ENCODE results near the gene RPRML. TPM values are rescaled to one million over a fixed set of nuclear protein-coding genes. Genes with fewer than 3 reads are reported as not detected.
A peak's percentile ranks its signal among the peaks of the same experiment; 100 is the strongest.
"Not testable (repeated sequence)": the region's sequence is repeated elsewhere in the genome, so short reads cannot be mapped to it uniquely, and the experiment has no call there.

Gene RPRML
- total RNA-seq = not detected

- intact Hi-C loops (cut with DNase I) = no loop called here
- DNase-seq (ENCODE audit: low spot score) (peak; percentile 59), ATAC-seq (peak; percentile 17)
These were observed at the start of gene RPRML for GRCh38 chr17:46979147-46979863. RPRML (minus strand) TSS chr17:46979253; CDS start chr17:46979007, 246 bp downstream.

GRCh38 chr17:47016966-47017365, 37.9 kb upstream of the RPRML start:
- intact Hi-C loops (cut with DNase I); ATAC-seq; DNase-seq (ENCODE audit: low spot score): not testable (repeated sequence)

DNA sequence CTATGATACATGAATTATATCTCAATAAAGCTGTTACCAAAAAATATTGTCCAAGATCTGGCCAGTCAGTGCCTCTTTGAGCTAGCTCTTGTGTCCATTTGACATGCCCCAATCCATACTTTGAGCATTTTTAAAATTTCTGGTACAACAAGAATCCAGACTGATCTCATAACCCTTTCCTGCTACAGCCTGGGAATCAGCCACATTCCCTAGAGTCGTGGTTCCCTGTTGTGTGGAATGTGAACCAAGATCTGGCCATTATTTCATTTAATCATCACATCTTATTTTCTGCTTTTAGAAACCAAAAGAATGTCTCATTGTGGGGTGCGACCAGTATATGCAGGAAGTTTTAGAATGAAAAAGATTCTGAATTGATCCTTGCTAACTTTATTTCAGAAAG, 34.3 kb upstream of the RPRML start:
- intact Hi-C loops (cut with DNase I) = no loop called here
- DNase-seq (ENCODE audit: low spot score) (no peak), ATAC-seq (no peak)

DNA sequence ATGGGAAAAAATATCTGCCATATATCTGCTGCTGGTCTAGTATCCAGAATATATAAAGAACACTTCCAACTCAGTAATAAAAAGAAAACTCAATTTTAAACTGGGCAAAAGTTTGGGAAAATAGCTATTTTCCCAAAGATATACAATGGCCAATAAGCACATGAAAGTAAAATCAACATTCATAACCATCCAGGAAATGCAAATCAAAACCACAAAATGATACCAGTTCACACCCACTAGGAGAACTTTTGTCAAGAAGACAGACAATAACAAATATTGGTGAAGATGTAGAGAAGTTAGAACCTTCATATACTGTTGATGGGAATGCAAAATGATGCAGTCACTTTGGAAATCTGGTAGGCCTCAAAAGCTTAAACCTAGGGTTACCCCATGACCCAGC, 33.4 kb upstream of the RPRML start:
- DNase-seq (ENCODE audit: low spot score) = no peak
- intact Hi-C loops (cut with DNase I) = no loop called here

DNA sequence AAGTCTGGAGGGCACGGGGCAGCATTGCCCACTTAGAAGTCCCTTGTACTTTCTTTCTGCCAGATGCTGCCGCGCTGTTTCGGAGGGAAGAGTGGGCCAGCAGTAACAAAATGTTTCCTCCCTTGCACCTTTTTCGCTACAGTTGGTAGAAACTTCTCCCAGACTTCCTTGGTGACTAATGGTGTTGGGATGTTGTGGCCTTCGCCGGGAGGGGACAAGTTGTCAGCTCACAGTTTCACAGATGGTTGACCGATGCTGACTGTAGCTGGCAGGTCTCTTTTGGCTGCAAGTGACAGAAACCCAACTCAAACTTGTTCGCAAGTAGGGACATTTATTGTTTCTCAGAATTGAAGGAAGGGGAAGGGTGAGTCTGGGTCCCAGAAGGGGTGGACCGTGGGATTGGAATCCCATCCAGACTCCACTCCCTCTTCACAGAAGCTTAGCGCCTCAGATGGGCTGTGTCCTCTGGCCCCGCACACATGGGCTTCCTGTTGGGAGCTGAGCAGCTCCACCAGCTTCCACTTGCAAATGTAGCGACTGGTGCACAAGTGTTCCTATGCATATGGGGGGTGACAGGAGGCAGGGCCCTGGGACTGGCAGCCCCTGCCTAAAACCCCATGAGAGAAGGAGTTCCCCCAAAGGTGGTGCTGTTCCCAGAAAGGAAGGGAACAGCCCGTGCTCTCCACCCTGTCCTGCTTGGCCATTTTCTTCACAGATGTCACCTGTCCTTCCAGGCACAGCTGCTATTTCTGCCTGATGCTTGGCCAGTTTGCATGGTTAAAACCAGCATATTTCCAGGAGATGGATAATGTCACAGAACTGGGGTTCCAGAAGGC, 30.9 kb upstream of the RPRML start:
- DNase-seq (ENCODE audit: low spot score) (no peak), ATAC-seq (no peak)
- intact Hi-C loops (cut with DNase I) = no loop called here

More for the DNA sequence above, 33.4 kb upstream of the RPRML start:
- no peak for ATAC-seq

DNA sequence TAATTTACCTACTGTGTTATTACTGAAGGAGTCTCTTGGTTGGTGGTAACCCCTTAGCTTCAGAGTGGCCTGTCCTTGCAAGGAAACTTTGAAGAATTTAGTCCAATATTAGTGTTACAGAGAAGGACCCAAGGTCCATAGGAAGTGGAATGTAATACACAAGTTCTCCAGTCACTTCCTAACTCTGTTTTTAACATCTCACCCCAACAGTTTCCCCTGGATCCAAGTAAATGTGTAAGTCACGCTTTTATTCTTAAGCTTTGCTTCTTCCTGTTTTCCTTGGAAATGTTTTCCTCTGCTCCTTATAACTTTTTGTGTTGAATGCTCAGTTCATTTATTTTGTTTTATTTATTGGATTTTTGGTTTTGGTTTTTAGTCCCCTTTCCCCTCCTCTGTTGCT, 25.9 kb upstream of the RPRML start:
- intact Hi-C loops (cut with DNase I) = no loop called here
- ATAC-seq (no peak), DNase-seq (ENCODE audit: low spot score) (no peak)

GRCh38 chr17:47003864-47004263, 24.8 kb upstream of the RPRML start:
- ATAC-seq; intact Hi-C loops (cut with DNase I); DNase-seq (ENCODE audit: low spot score): not testable (repeated sequence)

DNA sequence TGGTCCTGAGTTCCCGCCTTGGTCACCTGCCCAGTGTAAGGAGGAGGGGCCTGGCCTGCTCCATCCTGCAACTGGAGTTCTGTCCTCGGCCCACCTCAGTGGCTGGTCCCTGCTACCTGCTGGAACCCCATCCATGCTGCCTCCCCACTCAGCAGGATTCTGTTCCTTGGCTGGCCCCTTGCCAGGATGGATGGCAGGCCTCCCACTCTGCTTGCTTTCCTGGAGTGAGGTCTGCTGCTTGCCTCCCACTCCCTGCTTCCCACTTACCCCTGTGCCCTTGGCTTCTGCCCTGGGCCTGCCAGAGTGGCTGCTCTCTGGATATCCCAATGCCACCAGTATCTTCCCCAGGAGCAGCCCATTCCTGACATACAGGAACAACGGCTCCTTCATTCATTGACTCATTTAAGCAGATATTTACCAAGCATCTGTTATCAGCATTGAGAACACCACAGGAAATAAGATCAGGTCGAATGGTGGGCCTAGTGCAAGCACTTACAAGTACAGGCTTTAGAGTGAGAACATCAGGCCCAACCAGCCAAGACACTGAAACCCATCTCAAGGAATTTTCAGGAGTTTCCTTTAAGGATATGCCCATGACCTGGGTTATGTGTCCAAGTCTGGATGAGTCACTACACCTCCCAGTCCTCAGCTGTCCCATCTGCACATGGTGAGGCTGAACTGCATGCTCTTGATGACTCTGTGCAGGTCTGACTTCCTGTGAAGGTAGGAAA, 17.0 kb upstream of the RPRML start:
- DNase-seq (ENCODE audit: low spot score) (no peak), ATAC-seq (no peak)
- intact Hi-C loops (cut with DNase I) = loop anchor here (10.0 kb wide), 1 partner anchor 779 kb away; no protein-coding TSS in a partner anchor

GRCh38 chr17:46994993-46995392, 15.9 kb upstream of the RPRML start:
- ATAC-seq (no peak), DNase-seq (ENCODE audit: low spot score) (no peak)
- intact Hi-C loops (cut with DNase I) = loop anchor here (10.0 kb wide), 1 partner anchor 780 kb away; no protein-coding TSS in a partner anchor

DNA sequence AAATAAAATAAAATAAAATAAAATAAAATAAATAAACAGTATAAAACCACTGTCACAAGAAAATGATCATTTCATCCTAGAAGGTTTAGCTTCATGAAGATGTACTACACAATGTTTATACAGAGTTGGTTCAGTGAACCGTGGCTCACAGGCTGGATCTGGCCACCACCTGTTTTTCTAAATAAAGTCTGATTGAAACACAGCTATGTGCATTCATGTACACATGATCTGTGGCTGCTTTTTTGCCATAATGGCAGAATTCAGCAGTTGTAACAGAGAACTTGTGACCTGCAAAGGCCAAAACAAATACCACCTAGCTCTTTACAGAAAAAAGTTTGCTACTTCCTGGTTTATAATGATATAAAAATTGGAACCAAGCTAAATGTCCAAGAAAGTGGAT, 12.6 kb upstream of the RPRML start:
- no peak for DNase-seq (ENCODE audit: low spot score)
- intact Hi-C loops (cut with DNase I) = loop anchor here (10.0 kb wide), 1 partner anchor 783 kb away; no protein-coding TSS in a partner anchor
- ATAC-seq = no peak

GRCh38 chr17:46989637-46990431, 10.8 kb upstream of the RPRML start:
- DNase-seq (ENCODE audit: low spot score) = no peak
- no peak for ATAC-seq

GRCh38 chr17:46987927-46988326, 8.9 kb upstream of the RPRML start:
- ATAC-seq; intact Hi-C loops (cut with DNase I); DNase-seq (ENCODE audit: low spot score): not testable (repeated sequence)

More at GRCh38 chr17:46989637-46990431, 10.8 kb upstream of the RPRML start:
- intact Hi-C loops (cut with DNase I) = loop anchor here (10.0 kb wide), 1 partner anchor 785 kb away; no protein-coding TSS in a partner anchor

- DNase-seq (ENCODE audit: low spot score) (no peak), ATAC-seq (no peak)
- intact Hi-C loops (cut with DNase I) = no loop called here
These were observed 7.3 kb upstream of the RPRML start for GRCh38 chr17:46986366-46986765.

GRCh38 chr17:46984892-46985291, 5.8 kb upstream of the RPRML start:
- intact Hi-C loops (cut with DNase I) = loop anchor here (1.0 kb wide), 1 partner anchor 29 kb away; no protein-coding TSS in a partner anchor
- DNase-seq (ENCODE audit: low spot score) (no peak), ATAC-seq (no peak)

DNA sequence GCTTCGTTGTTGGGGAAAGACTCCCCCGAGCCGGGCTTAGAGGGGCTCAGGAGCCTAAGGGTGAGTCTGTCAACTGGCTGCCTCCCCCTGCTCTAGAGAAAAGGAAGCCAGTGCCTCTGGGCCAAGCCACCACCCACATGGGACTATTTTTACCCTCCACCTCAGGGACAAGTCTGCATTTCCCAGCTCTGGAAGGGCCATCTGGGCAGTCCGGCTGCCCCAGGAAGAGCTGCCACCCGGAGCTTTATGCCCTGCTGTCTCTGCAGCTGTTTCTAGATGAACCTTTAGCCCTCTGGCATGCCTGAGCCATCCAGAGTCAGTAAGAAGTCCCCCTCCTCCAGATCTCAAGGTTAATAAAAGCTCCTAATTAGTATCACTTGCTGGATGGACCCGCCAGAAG, 5.3 kb upstream of the RPRML start:
- intact Hi-C loops (cut with DNase I) = loop anchor here (1.0 kb wide), 1 partner anchor 28 kb away; no protein-coding TSS in a partner anchor
- ATAC-seq (no peak), DNase-seq (ENCODE audit: low spot score) (no peak)

GRCh38 chr17:46983782-46984181, 4.7 kb upstream of the RPRML start:
- intact Hi-C loops (cut with DNase I) = loop anchor here (1.0 kb wide), 1 partner anchor 27 kb away; no protein-coding TSS in a partner anchor
- ATAC-seq (no peak), DNase-seq (ENCODE audit: low spot score) (no peak)

- DNase-seq (ENCODE audit: low spot score) = peak; percentile 14
- ATAC-seq = no peak
- intact Hi-C loops (cut with DNase I) = no loop called here
These were observed 3.5 kb upstream of the RPRML start for GRCh38 chr17:46982577-46982976.

GRCh38 chr17:46978489-46979146, 435 bp downstream of the RPRML start:
- intact Hi-C loops (cut with DNase I) = no loop called here
- DNase-seq (ENCODE audit: low spot score) = peak; percentile 52
- ATAC-seq = no peak

Data from sciatic nerve (tissue), 2 donors.